Measurements from ENCODE around the gene CTBP1.

Gene CTBP1

GRCh38 chr4:1177274-1178141 lies 71.4 kb downstream of the CTBP1 start:
- no peak for DNase-seq (ENCODE audit: low read depth in 1 of 2, low spot score in 1 of 2)

- DNase-seq (ENCODE audit: low read depth in 1 of 2, low spot score in 1 of 2) = no peak
These were observed 72.3 kb downstream of the CTBP1 start for GRCh38 chr4:1176398-1177273.

DNA sequence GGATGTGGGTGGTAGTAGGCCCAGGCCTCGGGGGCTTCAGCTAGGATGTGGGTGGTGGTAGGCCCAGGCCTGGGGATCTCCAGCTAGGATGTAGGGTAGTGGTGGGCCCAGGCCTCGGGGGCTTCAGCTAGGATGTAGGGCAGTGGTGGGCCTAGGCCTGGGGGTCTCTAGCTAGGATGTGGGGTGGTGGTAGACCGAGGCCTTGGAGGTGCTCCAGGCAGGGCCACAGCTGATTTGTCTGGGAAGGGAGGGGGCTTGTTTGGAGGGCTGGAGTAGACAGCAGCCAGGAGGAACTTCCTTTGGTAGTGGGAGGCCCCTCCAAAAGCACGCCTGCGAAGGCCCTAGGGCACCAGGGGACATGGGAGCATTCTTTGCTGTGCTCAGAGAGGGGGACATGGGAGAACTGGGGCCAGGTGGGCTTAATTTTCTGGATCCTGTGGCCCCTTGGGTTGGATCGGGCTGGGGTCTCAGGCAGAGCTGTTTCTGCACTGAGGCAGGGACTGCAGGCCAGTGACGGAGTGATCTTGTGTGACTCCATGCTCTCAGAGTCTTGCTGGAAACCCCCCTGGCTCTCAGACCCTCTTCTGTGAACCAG lies 73.2 kb downstream of the CTBP1 start:
- no peak for DNase-seq (ENCODE audit: low read depth in 1 of 2, low spot score in 1 of 2)

GRCh38 chr4:1174941-1175634 lies 73.8 kb downstream of the CTBP1 start:
- DNase-seq (ENCODE audit: low read depth in 1 of 2, low spot score in 1 of 2) = no peak

GRCh38 chr4:1172971-1173757 lies 75.8 kb downstream of the CTBP1 start:
- DNase-seq (ENCODE audit: low read depth in 1 of 2, low spot score in 1 of 2) = no peak

GRCh38 chr4:1172228-1172851 lies 76.6 kb downstream of the CTBP1 start, which contains the start of gene SPON2:
Gene SPON2, minus strand, starts transcription at chr4:1172583.
- DNase-seq (ENCODE audit: low read depth in 1 of 2, low spot score in 1 of 2) = no peak

DNA sequence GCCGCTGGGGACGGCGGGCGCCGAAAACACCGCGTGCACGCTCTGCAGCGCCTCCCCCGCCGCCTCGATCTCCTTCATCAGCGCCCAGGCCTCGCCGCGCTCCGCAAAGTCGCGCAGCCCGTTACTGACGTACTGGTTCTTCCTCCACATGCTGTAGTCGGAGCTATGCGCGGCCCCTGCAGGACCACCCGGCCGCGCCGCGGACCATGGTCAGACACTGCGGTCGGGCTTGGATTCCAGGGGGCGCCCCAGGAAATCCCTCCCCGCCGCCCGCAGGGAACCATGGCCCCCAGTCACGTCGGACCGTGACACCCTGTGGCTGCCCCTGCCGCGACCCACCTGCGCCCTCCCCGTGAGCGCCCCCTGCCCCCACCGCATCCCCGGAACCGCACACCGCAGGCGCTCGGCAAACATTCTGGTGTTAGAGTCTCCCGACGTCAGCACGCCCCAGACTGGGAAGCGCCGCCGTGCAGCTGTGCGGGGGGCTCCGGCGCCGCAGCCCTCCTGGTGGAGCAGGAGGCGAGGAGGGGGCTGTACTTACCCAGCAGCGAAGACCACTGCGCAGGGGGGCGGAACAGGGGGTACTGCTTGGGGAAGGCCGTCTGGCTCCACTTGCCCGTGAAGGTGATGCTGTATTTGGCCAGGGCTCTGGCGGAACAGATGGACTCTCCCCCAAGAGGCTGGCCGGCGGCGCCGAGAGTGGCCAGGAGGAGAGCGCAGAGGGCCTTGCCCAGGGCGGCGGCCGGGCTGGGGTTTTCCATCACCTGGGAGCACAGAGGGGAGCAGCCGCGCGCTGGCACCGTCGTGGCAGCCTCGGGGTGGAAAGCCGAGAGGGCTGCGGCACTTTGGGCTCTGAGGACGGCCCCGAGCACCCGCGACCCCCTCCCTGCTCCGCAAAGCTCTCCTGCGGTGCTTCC lies 77.4 kb downstream of the CTBP1 start:
- peak in 1 of 2 donors; percentile 34 for DNase-seq (ENCODE audit: low read depth in 1 of 2, low spot score in 1 of 2)

- DNase-seq (ENCODE audit: low read depth in 1 of 2, low spot score in 1 of 2) = no peak
These were observed 78.0 kb downstream of the CTBP1 start for GRCh38 chr4:1170976-1171310.

DNA sequence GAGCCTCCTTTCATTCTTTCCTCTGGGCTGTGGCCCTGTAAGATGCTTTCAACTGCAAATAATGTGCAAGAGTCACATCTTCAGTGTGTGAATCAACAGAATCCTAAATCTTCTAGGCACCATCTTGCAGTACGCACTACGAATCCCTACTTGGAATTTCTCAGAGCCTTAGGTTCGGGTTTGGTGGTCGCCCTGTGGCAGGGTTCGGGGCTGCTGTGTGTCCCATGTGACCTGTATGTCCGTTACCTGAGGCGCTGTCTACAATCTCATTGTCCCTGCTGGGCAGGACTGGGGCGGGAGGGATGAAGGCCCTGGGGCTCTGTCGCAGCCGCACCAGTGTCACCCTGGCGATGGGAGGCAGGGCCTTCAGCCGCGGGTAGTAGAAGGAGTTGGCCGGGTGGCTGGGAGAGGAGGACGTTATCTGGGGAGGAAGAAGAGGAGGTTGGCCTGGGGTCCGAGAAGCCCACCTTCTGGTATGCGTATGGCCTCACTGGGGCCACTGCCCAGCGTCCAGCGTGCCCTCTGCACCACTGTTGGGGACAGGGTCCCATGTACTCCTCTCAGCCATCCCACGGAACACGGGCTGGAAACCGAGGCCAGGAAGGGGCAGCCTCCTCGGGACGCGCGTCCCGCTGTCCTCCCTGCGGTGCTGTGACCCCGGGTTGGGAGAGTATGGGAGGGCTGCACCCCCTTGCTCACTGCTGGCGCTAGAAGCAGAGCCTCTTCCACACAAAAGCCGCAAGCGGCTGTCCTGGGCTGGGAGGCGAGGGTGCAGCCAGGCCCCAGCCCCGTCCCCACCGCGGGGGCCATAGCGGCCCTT lies 78.6 kb downstream of the CTBP1 start:
- DNase-seq (ENCODE audit: low read depth in 1 of 2, low spot score in 1 of 2) = no peak

GRCh38 chr4:1169691-1170096 lies 79.2 kb downstream of the CTBP1 start:
- no peak for DNase-seq (ENCODE audit: low read depth in 1 of 2, low spot score in 1 of 2)

- no peak for DNase-seq (ENCODE audit: low read depth in 1 of 2, low spot score in 1 of 2)
These were observed 79.7 kb downstream of the CTBP1 start for GRCh38 chr4:1169171-1169671.

DNA sequence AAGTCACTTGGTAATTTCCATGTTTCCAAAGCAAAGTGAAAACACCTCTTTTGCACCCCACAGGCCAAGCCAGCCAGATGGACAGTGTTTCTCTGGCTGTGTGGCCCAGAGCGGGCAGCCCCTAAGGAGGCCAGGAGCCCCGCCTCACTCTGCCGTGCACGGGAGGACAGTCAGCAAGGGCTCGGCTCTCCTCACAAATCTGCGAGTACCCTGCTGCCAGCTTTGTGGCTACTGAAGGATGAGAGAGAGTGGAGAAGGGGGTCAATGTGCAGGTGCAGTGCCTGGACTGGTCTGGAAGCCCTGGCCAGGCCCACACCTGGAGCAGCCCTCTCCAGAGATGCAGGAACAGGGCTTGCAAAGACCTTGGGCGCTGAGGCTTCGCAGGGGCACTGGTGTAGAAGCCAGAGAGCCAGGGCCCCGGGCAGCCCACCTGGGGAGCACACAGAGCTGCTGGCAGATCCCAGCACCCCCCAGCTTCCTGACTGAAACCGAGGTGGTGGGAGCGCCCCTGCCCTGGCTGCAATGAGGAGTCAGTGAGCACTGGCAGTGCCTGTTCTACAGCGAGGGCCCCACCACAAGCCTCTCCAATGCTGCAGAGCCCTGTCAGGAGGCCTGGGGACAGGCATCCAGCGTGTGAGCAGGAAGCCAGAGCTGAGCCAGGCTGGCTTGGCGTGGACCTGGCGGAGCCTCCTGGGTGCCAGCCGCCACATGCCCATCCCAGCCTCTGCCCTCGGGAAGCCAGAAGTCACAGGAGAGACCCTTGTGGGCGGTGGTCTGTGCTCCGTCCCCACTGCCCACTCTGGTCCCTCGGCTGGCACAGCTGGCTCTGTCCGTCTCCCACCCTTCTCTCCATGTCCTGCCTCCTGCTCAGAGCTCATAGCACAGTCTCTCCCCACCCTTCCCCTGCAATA lies 80.5 kb downstream of the CTBP1 start:
- DNase-seq (ENCODE audit: low read depth in 1 of 2, low spot score in 1 of 2) = no peak

GRCh38 chr4:1167244-1167949 lies 81.5 kb downstream of the CTBP1 start:
- peak; percentile 65 to 71 for DNase-seq (ENCODE audit: low read depth in 1 of 2, low spot score in 1 of 2)

DNA sequence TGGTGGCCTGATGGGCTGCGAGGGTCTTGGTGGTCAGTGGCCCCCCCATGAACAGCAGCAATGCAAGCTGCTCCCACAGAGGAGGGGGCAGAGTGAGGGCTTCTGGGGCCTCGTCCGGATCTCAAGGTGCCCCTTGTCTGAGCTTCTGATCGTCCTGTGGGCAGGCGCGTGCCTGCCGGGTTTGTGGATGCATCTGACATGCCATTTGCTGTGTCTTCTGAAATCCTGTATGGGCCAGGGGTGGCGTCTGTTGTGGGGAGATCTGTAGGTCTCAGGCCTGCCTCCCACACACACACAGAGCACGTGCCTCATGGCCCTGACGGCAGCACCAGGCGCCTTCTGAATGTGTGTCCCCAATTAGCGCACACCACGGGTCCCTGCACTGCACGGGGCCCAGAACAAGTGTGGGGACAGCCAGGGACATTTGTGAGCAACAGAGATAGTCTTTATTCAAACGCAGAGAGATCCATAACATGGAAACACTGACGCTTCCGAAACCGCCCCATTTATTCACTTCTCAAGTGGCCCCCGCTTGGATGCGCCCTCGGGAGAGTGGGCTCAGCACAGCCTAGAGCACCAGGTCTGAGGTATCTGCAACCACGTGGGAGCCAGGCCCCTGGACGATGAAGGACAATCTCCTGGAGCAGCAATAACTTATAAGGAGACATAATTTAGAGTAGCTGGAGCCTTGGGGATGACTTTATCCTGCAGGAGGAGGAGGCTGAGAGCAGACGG lies 82.3 kb downstream of the CTBP1 start:
- DNase-seq (ENCODE audit: low read depth in 1 of 2, low spot score in 1 of 2) = no peak

DNA sequence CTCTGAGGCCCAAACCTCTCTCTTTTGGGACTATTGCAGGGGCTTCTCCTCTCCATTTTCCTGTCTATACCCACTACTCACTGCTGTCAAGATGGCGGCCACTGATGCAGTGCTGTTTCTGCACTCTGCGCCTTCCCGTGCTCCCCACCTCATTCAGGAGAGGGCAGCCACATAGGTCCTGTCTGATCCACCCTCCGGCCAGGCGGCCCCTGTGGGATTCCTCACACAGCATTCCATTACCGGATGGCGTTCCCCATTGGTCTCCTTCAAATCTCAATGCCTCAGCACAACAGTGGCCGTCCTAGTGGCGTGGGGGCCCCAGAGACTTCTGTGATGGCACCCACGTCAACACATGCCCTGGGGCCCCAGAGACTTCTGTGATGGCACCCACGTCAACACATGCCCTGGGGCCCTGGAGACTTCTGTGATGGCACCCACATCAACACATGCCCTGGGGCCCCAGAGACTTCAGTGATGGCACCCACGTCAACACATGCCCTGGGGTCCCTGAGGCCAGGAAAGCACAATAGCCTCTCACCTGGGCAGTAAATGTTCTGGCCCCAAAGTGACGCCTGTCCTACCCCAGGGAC lies 83.9 kb downstream of the CTBP1 start:
- no peak for DNase-seq (ENCODE audit: low read depth in 1 of 2, low spot score in 1 of 2)

All from activated T-helper 1 cell treated with anti-CD3 and anti-CD28 coated beads, Interleukin-2, amount 50 U/mL, for 16 hours (primary cell).